NCI-H2107 treated with DMSO at 0.1 percent for 48 hours (cell line): ENCODE results near the gene AFF1.

Source experiments
- DNase-seq: peaks from one replicate; lab custom pipeline; 2025; ENCODE audit not compliant: unreplicated experiment; lab: John Stamatoyannopoulos, UW

Gene AFF1

GRCh38 chr4:87105101-87105845 is 170.5 kb downstream of the AFF1 start:
- DNase-seq, result no peak

GRCh38 chr4:87108142-87108546 is 173.3 kb downstream of the AFF1 start:
- no peak for DNase-seq

GRCh38 chr4:87109121-87109520 is 174.3 kb downstream of the AFF1 start:
- no peak for DNase-seq

- no peak for DNase-seq
These were observed 175.1 kb downstream of the AFF1 start for GRCh38 chr4:87109945-87110344.

GRCh38 chr4:87112063-87112462 is 177.3 kb downstream of the AFF1 start:
- DNase-seq, result no peak

GRCh38 chr4:87114245-87115062 is 179.6 kb downstream of the AFF1 start:
- no peak for DNase-seq

- DNase-seq, result no peak
These were observed 181.4 kb downstream of the AFF1 start for GRCh38 chr4:87116231-87116630.

GRCh38 chr4:87117051-87117731 is 182.4 kb downstream of the AFF1 start:
- DNase-seq, result no peak

GRCh38 chr4:87117732-87118075 is 182.9 kb downstream of the AFF1 start:
- no peak for DNase-seq

- DNase-seq, result no peak
These were observed 183.6 kb downstream of the AFF1 start for GRCh38 chr4:87118421-87118820.

- DNase-seq, result no peak
These were observed 184.0 kb downstream of the AFF1 start for GRCh38 chr4:87118826-87119225.

- no peak for DNase-seq
These were observed 185.2 kb downstream of the AFF1 start for GRCh38 chr4:87120010-87120409.

GRCh38 chr4:87120411-87121162 is 185.8 kb downstream of the AFF1 start:
- DNase-seq, result no peak

- DNase-seq, result no peak
These were observed 186.7 kb downstream of the AFF1 start for GRCh38 chr4:87121341-87122065.

- no peak for DNase-seq
These were observed 187.4 kb downstream of the AFF1 start for GRCh38 chr4:87122252-87122651.

- DNase-seq, result no peak
These were observed 191.2 kb downstream of the AFF1 start for GRCh38 chr4:87126056-87126455.

- DNase-seq, result no peak
These were observed 193.3 kb downstream of the AFF1 start for GRCh38 chr4:87128006-87128705.

GRCh38 chr4:87129681-87130080 is 194.9 kb downstream of the AFF1 start:
- no peak for DNase-seq

- DNase-seq, result no peak
These were observed 196.3 kb downstream of the AFF1 start for GRCh38 chr4:87130985-87131703.
